Rectal smooth muscle tissue (tissue), 1 donor: ENCODE data around the gene CBR1.

Experiments used
- H3K27ac ChIP-seq: one replicate; pipeline ENCODE4 v1.7.0; 2013; ENCODE audit warnings: low read depth, low read length, inconsistent platforms
- H3K27me3 ChIP-seq: one replicate; pipeline ENCODE4 v1.7.0; 2013; ENCODE audit warnings: low read length; ENCODE audit not compliant: control insufficient read depth, insufficient read depth
- H3K36me3 ChIP-seq: one replicate; pipeline ENCODE4 v1.7.0; 2013; ENCODE audit warnings: low read length; ENCODE audit not compliant: control insufficient read depth, insufficient read depth
- H3K4me1 ChIP-seq: one replicate; pipeline ENCODE4 v1.7.0; 2013; ENCODE audit warnings: low read length; ENCODE audit not compliant: control insufficient read depth, insufficient read depth
- H3K4me3 ChIP-seq: one replicate; pipeline ENCODE4 v1.7.0; 2013; ENCODE audit warnings: low read length
- H3K9ac ChIP-seq: one replicate; pipeline ENCODE4 v1.7.0; 2013; ENCODE audit warnings: low read length

The CBR1 gene

GRCh38 chr21:36115138-36115730 is 45.4 kb downstream of the CBR1 start:
- Histone ChIP-seq H3K36me3 (no peaks in the 10 kb centered on the region), H3K4me3 (no peak overlapping the region), H3K9ac (no peak overlapping the region), H3K4me1 (no peaks in the 10 kb centered on the region), H3K27me3 (no peaks in the 10 kb centered on the region), H3K27ac (no peak overlapping the region)

DNA sequence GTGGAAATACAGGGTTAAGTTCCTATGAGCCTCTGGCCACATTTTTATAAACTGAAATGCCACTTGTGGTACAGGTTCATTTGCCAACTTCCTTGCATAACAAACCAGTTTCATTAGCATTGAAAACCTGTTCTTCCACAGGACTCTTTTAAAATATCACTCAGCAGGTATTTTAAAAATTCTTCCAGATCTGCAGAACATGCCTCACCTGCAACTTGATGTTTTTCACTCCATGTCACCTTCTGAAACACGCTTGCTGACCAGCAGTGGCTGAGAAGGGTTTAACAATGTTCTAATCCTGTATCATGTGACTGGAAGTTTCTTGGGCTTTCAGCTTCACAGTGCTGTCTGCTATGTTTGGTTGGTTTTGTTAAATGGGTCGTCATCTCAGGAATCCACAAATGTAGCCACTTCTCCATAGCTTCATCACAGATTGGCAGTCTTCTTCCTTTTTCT is 47.5 kb downstream of the CBR1 start:
- Histone ChIP-seq H3K4me1 (no peaks in the 10 kb centered on the region), H3K27me3 (no peaks in the 10 kb centered on the region), H3K9ac (no peak overlapping the region), H3K4me3 (no peak overlapping the region), H3K27ac (no peak overlapping the region), H3K36me3 (no peaks in the 10 kb centered on the region)

DNA sequence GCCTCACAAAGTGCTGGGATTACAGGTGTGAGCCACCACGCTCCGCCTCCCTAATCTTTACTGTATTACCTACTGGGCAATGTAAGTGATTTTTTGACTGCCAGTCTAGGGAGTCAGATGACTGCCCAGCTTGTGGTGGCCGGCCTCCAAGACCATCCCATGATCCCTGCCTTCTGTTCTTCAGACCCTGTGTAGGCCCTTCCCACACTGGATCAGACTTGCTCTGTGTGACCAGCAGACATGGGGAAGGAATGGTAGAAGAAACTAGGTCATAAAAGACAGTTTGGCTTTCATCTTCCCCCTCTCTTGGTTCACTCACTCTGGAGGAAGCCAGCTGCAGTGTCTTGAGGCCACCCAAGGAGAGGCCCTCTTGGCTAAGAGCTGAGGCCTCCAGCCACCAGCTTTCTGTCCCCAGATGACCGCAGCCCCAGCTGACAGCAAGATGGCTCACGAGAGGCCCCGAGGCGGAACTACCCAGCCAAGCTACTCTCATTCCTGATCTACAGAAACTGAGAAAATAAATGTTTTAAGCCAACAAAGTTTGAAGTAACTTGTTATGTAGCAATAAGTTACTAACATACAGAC is 50.6 kb downstream of the CBR1 start:
- H3K9ac ChIP-seq = no peak overlapping the region
- no peaks in the 10 kb centered on the region for H3K36me3 ChIP-seq
- H3K27me3 ChIP-seq = no peaks in the 10 kb centered on the region
- no peak overlapping the region for H3K27ac ChIP-seq
- no peak overlapping the region for H3K4me3 ChIP-seq
- no peaks in the 10 kb centered on the region for H3K4me1 ChIP-seq
